SU-DHL-6 (cell line): ENCODE results near the gene FLRT2.

Experiments
- CTCF ChIP-seq: fragments of 200-600 bp; sonication (generic); IDR thresholded peaks from one replicate; pipeline ENCODE4 v1.5.1; 2017; ENCODE audit warnings: antibody characterized with exemption, mild to moderate bottlenecking, low read length, moderate library complexity; ENCODE audit not compliant: insufficient read depth, poor library complexity, severe bottlenecking
- EZH2phosphoT487 ChIP-seq: fragments of 200-600 bp; sonication (generic), shearing (Covaris generic); conservative IDR thresholded peaks from 2 replicates; pipeline ENCODE4 v1.6.1; 2018; ENCODE audit warnings: mild to moderate bottlenecking, antibody characterized with exemption, low read length, moderate library complexity, mixed read lengths

GRCh38 chr14:85622106-85622505 lies 92.2 kb downstream of the FLRT2 start:
- TF ChIP-seq CTCF (no peak), EZH2phosphoT487 (no peak)
